ENCODE results near the gene PRSS38. TPM values are rescaled to one million over a fixed set of nuclear protein-coding genes. Genes with fewer than 3 reads are reported as not detected.

PRSS38 gene
- total and polyA plus RNA-seq, 10 of the 15 experiments (the other 5 are each of a cell fraction or from before 2014, with no cell fraction given) = not detected

GRCh38 chr1:227838181-227838580 is 22.7 kb downstream of the PRSS38 start (continued):
- TF ChIP-seq PML (IDR thresholded peaks at IDR 0.05; ENCODE audit: low read length) (no peak), RCOR1 (conservative IDR thresholded peaks at IDR 0.05; ENCODE audit: low read depth, low read length) (no peak), ZBTB33 (IDR thresholded peaks at IDR 0.05) (no peak), PBX3 (IDR thresholded peaks at IDR 0.05; ENCODE audit: insufficient replicate concordance, low read depth, low read length) (no peak), IRF4 (IDR thresholded peaks at IDR 0.05; ENCODE audit: low read depth, low read length) (no peak), HDAC6 (IDR thresholded peaks at IDR 0.05; ENCODE audit: unreplicated experiment) (no peak), MXI1 (IDR thresholded peaks at IDR 0.05; ENCODE audit: low read depth, low read length) (no peak), MAX (IDR thresholded peaks at IDR 0.05; ENCODE audit: low read depth, low read length) (no peak)

GRCh38 chr1:227841096-227841495 is 25.6 kb downstream of the PRSS38 start:
- BruUV-seq (replicated peaks) = no TSS peak
- FAIRE-seq (no peak), ATAC-seq (no peak), DNase-seq (ENCODE audit: low read depth, low spot score) (no peak)
- Histone ChIP-seq H3K36me3 (ENCODE audit: control insufficient read depth in 2 of 2, insufficient read depth in 2 of 2, low read length in 1 of 2) (no peaks in the 10 kb centered on the region), H4K20me1 (ENCODE audit: control insufficient read depth, insufficient read depth) (no peaks in the 10 kb centered on the region), H3K27me3 (replicated peaks in 1 of 2; ENCODE audit: control insufficient read depth in 2 of 2, insufficient read depth in 2 of 2, low read length in 1 of 2) (no peaks in the 10 kb centered on the region), H3K4me3 (no peak overlapping the region), H3K4me1 (ENCODE audit: control insufficient read depth, insufficient read depth, low read length) (no peaks in the 10 kb centered on the region), H3K79me2 (ENCODE audit: control insufficient read depth, insufficient read depth, low read length) (no peaks in the 10 kb centered on the region), H3K9me3 (replicated peaks; ENCODE audit: control insufficient read depth, insufficient read depth, low read length) (no peaks in the 10 kb centered on the region), H2AFZ (ENCODE audit: control insufficient read depth, low read depth, low read length) (no peak overlapping the region), H3K4me2 (ENCODE audit: control insufficient read depth, insufficient read depth) (no peak overlapping the region), H3K27ac (ENCODE audit: control insufficient read depth, insufficient read depth) (no peak overlapping the region), H3K9ac (ENCODE audit: control insufficient read depth, insufficient read depth, low read length) (no peak overlapping the region)
- ChIA-PET CTCF (no interaction called here), RAD21 (ENCODE audit: unreplicated experiment) (no interaction called here), SMC1A (ENCODE audit: uncharacterized antibody, unreplicated experiment) (no interaction called here), POLR2A (no interaction called here)
- WGBS (ENCODE audit: insufficient coverage, insufficient replicate concordance, low lambda C conversion rate, missing lambda C conversion rate) = 42% methylated on average over 9 of the region's 9 CpGs
- intact Hi-C loops (cut with micrococcal nuclease; ENCODE audit: unreplicated experiment) = loop anchor here (10.0 kb wide), 1 partner anchor 64 kb away; no protein-coding TSS in a partner anchor
- in situ Hi-C loops (cut with MboI) = no loop called here
- TF ChIP-seq, protein P1, sequence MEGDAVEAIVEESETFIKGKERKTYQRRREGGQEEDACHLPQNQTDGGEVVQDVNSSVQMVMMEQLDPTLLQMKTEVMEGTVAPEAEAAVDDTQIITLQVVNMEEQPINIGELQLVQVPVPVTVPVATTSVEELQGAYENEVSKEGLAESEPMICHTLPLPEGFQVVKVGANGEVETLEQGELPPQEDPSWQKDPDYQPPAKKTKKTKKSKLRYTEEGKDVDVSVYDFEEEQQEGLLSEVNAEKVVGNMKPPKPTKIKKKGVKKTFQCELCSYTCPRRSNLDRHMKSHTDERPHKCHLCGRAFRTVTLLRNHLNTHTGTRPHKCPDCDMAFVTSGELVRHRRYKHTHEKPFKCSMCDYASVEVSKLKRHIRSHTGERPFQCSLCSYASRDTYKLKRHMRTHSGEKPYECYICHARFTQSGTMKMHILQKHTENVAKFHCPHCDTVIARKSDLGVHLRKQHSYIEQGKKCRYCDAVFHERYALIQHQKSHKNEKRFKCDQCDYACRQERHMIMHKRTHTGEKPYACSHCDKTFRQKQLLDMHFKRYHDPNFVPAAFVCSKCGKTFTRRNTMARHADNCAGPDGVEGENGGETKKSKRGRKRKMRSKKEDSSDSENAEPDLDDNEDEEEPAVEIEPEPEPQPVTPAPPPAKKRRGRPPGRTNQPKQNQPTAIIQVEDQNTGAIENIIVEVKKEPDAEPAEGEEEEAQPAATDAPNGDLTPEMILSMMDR (IDR thresholded peaks at IDR 0.05 in 2 of 3, conservative IDR thresholded peaks at IDR 0.05 in 1 of 3; ENCODE audit: control insufficient read depth in 2 of 3, extremely low read depth in 1 of 3, insufficient read depth in 1 of 3, low read depth in 3 of 3, low read length in 3 of 3) = no peak
- TF ChIP-seq GATAD2B (conservative IDR thresholded peaks at IDR 0.05; ENCODE audit: low read depth) = no peak
- no peak for TF ChIP-seq NR2C2 (IDR thresholded peaks at IDR 0.05; ENCODE audit: borderline replicate concordance, control insufficient read depth, insufficient read length, low read depth)
- TF ChIP-seq, protein P2, sequence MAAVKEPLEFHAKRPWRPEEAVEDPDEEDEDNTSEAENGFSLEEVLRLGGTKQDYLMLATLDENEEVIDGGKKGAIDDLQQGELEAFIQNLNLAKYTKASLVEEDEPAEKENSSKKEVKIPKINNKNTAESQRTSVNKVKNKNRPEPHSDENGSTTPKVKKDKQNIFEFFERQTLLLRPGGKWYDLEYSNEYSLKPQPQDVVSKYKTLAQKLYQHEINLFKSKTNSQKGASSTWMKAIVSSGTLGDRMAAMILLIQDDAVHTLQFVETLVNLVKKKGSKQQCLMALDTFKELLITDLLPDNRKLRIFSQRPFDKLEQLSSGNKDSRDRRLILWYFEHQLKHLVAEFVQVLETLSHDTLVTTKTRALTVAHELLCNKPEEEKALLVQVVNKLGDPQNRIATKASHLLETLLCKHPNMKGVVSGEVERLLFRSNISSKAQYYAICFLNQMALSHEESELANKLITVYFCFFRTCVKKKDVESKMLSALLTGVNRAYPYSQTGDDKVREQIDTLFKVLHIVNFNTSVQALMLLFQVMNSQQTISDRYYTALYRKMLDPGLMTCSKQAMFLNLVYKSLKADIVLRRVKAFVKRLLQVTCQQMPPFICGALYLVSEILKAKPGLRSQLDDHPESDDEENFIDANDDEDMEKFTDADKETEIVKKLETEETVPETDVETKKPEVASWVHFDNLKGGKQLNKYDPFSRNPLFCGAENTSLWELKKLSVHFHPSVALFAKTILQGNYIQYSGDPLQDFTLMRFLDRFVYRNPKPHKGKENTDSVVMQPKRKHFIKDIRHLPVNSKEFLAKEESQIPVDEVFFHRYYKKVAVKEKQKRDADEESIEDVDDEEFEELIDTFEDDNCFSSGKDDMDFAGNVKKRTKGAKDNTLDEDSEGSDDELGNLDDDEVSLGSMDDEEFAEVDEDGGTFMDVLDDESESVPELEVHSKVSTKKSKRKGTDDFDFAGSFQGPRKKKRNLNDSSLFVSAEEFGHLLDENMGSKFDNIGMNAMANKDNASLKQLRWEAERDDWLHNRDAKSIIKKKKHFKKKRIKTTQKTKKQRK (IDR thresholded peaks at IDR 0.05; ENCODE audit: low read depth, low read length) = no peak
- no peak for TF ChIP-seq CREM (IDR thresholded peaks at IDR 0.05; ENCODE audit: low read depth)
- TF ChIP-seq PAX5 (IDR thresholded peaks at IDR 0.05; ENCODE audit: borderline replicate concordance, low read depth, low read length) = no peak
- no peak for TF ChIP-seq ASH2L (IDR thresholded peaks at IDR 0.05; ENCODE audit: borderline replicate concordance, low read depth)

Measured in GM12878 (cell line).